ENCODE data around the gene PPP1R9A.

The PPP1R9A gene

GRCh38 chr7:95244616-95245015, 337.2 kb downstream of the PPP1R9A start:
- Histone ChIP-seq H3K4me3 (ENCODE audit: low read depth, low read length) (no peak overlapping the region), H3K4me1 (no peaks in the 10 kb centered on the region), H3K36me3 (ENCODE audit: control insufficient read depth, insufficient read depth, low read length) (no peaks in the 10 kb centered on the region), H3K9ac (no peak overlapping the region), H3K9me3 (ENCODE audit: control insufficient read depth, low read length) (no peaks in the 10 kb centered on the region), H2AFZ (no peak overlapping the region), H3K27ac (no peak overlapping the region), H3K79me2 (no peaks in the 10 kb centered on the region), H3K4me2 (ENCODE audit: low read length) (no peak overlapping the region), H3K27me3 (ENCODE audit: control insufficient read depth, insufficient read depth, low read length) (no peaks in the 10 kb centered on the region)
- no peak for TF ChIP-seq CTCF (IDR thresholded peaks at IDR 0.05)

- TF ChIP-seq CTCF (IDR thresholded peaks at IDR 0.05) = no peak
- no peak overlapping the region for H3K4me2 ChIP-seq (ENCODE audit: low read length)
- H2AFZ ChIP-seq = no peak overlapping the region
- H3K36me3 ChIP-seq (ENCODE audit: control insufficient read depth, insufficient read depth, low read length) = no peaks in the 10 kb centered on the region
- H3K9me3 ChIP-seq (ENCODE audit: control insufficient read depth, low read length) = no peaks in the 10 kb centered on the region
- no peak overlapping the region for H3K9ac ChIP-seq
- H3K27me3 ChIP-seq (ENCODE audit: control insufficient read depth, insufficient read depth, low read length) = no peaks in the 10 kb centered on the region
- H3K27ac ChIP-seq = no peak overlapping the region
- H3K4me1 ChIP-seq = no peaks in the 10 kb centered on the region
- H3K79me2 ChIP-seq = no peaks in the 10 kb centered on the region
- H3K4me3 ChIP-seq (ENCODE audit: low read depth, low read length) = no peak overlapping the region
Observed at GRCh38 chr7:95245828-95246500, 338.6 kb downstream of the PPP1R9A start.

GRCh38 chr7:95246831-95247370, 339.5 kb downstream of the PPP1R9A start:
- Histone ChIP-seq H3K27ac (no peak overlapping the region), H3K4me2 (ENCODE audit: low read length) (no peak overlapping the region), H3K4me3 (ENCODE audit: low read depth, low read length) (no peak overlapping the region), H3K9me3 (ENCODE audit: control insufficient read depth, low read length) (no peaks in the 10 kb centered on the region), H3K27me3 (ENCODE audit: control insufficient read depth, insufficient read depth, low read length) (no peaks in the 10 kb centered on the region), H2AFZ (no peak overlapping the region), H3K79me2 (no peaks in the 10 kb centered on the region), H3K4me1 (no peaks in the 10 kb centered on the region), H3K9ac (no peak overlapping the region), H3K36me3 (ENCODE audit: control insufficient read depth, insufficient read depth, low read length) (no peaks in the 10 kb centered on the region)
- TF ChIP-seq CTCF (IDR thresholded peaks at IDR 0.05) = peak; percentile 73

GRCh38 chr7:95250571-95250970, 343.2 kb downstream of the PPP1R9A start:
- TF ChIP-seq CTCF (IDR thresholded peaks at IDR 0.05) = no peak
- Histone ChIP-seq H3K4me3 (ENCODE audit: low read depth, low read length) (no peak overlapping the region), H3K9me3 (ENCODE audit: control insufficient read depth, low read length) (no peaks in the 10 kb centered on the region), H3K27ac (no peak overlapping the region), H3K79me2 (no peaks in the 10 kb centered on the region), H3K4me1 (no peaks in the 10 kb centered on the region), H3K27me3 (ENCODE audit: control insufficient read depth, insufficient read depth, low read length) (no peaks in the 10 kb centered on the region), H3K9ac (no peak overlapping the region), H3K36me3 (ENCODE audit: control insufficient read depth, insufficient read depth, low read length) (no peaks in the 10 kb centered on the region), H2AFZ (no peak overlapping the region), H3K4me2 (ENCODE audit: low read length) (no peak overlapping the region)

- Histone ChIP-seq H3K4me2 (ENCODE audit: low read length) (no peak overlapping the region), H2AFZ (no peak overlapping the region), H3K4me1 (no peaks in the 10 kb centered on the region), H3K9me3 (ENCODE audit: control insufficient read depth, low read length) (no peaks in the 10 kb centered on the region), H3K9ac (no peak overlapping the region), H3K36me3 (ENCODE audit: control insufficient read depth, insufficient read depth, low read length) (no peaks in the 10 kb centered on the region), H3K4me3 (ENCODE audit: low read depth, low read length) (no peak overlapping the region), H3K27me3 (ENCODE audit: control insufficient read depth, insufficient read depth, low read length) (no peaks in the 10 kb centered on the region), H3K27ac (no peak overlapping the region), H3K79me2 (no peaks in the 10 kb centered on the region)
- no peak for TF ChIP-seq CTCF (IDR thresholded peaks at IDR 0.05)
Observed at GRCh38 chr7:95251966-95252365, 344.6 kb downstream of the PPP1R9A start.

Measured in parathyroid adenoma (tissue), 2 donors.